Hematopoietic multipotent progenitor cell treated with erythropoietin and hydrocortisone succinate and interleukin-3 and kit ligand, for 6 days (in vitro differentiated cells): ENCODE measurements around the gene TAGLN.
"Not testable (repeated sequence)": the region's sequence is repeated elsewhere in the genome, so short reads cannot be mapped to it uniquely, and the experiment has no call there.

Experiments
- DNase-seq: peaks from one replicate; pipeline ENCODE4 v3.0.0-alpha.2; 2015

The TAGLN gene

GRCh38 chr11:117181586-117182550 is 17.3 kb upstream of the TAGLN start:
- DNase-seq = no peak

GRCh38 chr11:117182551-117182935 is 16.6 kb upstream of the TAGLN start:
- no peak for DNase-seq

- not testable (repeated sequence) for DNase-seq
Measured at GRCh38 chr11:117183178-117183577, 16.0 kb upstream of the TAGLN start.

- no peak for DNase-seq
Measured at GRCh38 chr11:117183724-117184349, 15.3 kb upstream of the TAGLN start.

- no peak for DNase-seq
Measured at GRCh38 chr11:117185736-117186430, 13.3 kb upstream of the TAGLN start.

GRCh38 chr11:117186431-117186761 is 12.8 kb upstream of the TAGLN start:
- DNase-seq = no peak

- no peak for DNase-seq
Measured at GRCh38 chr11:117187007-117187406, 12.2 kb upstream of the TAGLN start.

- no peak for DNase-seq
Measured at GRCh38 chr11:117187428-117187798, 11.8 kb upstream of the TAGLN start.

GRCh38 chr11:117187799-117188481 is 11.2 kb upstream of the TAGLN start:
- DNase-seq = no peak

GRCh38 chr11:117188620-117189081 is 10.5 kb upstream of the TAGLN start:
- no peak for DNase-seq

- no peak for DNase-seq
Measured at GRCh38 chr11:117189191-117189940, 9.8 kb upstream of the TAGLN start.

GRCh38 chr11:117189941-117190544 is 9.1 kb upstream of the TAGLN start:
- DNase-seq = no peak

- DNase-seq = no peak
Measured at GRCh38 chr11:117191680-117192400, 7.3 kb upstream of the TAGLN start.

- DNase-seq = no peak
Measured at GRCh38 chr11:117192401-117192875, 6.7 kb upstream of the TAGLN start.

- DNase-seq = no peak
Measured at GRCh38 chr11:117193130-117194020, 5.8 kb upstream of the TAGLN start.

- DNase-seq = no peak
Measured at GRCh38 chr11:117194267-117194666, 4.9 kb upstream of the TAGLN start.

GRCh38 chr11:117195258-117195657 is 3.9 kb upstream of the TAGLN start:
- DNase-seq = no peak

- DNase-seq = no peak
Measured at GRCh38 chr11:117195761-117196160, 3.4 kb upstream of the TAGLN start.

GRCh38 chr11:117197006-117197405 is 2.2 kb upstream of the TAGLN start:
- no peak for DNase-seq
